ENCODE data around the gene TRPC6. TPM values are rescaled to one million over a fixed set of nuclear protein-coding genes. Genes with fewer than 3 reads are reported as not detected.

The TRPC6 gene
- total and polyA plus RNA-seq, 4 donors = 0.03 to 1.5 (median 0.17) TPM; not detected in 1

DNA sequence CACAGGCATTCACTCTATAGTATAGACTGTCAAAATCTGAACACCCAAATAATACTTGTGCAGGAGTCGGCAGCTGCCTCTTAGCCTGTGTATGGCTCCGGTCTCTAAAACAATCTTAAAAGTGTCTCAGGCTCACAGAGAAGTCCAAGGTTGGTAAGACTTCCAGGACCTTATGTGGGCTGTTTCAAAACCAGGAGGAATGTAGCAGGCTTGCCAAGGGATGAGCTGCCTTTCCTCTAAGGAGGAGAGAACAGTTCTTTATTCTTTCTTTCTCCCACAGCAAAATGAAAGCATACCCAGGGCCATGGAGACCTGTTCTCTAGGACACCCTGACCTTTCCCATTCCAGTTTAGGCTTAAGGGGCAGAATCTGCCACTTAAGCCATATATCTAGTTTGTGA lies 176.5 kb downstream of the TRPC6 start (continued):
- no peak for TF ChIP-seq ZBTB33 (IDR thresholded peaks at IDR 0.05)
- TF ChIP-seq ATF3 (IDR thresholded peaks at IDR 0.05) = no peak
- TF ChIP-seq FOXA2 (IDR thresholded peaks at IDR 0.05) = no peak
- TF ChIP-seq, protein P1, sequence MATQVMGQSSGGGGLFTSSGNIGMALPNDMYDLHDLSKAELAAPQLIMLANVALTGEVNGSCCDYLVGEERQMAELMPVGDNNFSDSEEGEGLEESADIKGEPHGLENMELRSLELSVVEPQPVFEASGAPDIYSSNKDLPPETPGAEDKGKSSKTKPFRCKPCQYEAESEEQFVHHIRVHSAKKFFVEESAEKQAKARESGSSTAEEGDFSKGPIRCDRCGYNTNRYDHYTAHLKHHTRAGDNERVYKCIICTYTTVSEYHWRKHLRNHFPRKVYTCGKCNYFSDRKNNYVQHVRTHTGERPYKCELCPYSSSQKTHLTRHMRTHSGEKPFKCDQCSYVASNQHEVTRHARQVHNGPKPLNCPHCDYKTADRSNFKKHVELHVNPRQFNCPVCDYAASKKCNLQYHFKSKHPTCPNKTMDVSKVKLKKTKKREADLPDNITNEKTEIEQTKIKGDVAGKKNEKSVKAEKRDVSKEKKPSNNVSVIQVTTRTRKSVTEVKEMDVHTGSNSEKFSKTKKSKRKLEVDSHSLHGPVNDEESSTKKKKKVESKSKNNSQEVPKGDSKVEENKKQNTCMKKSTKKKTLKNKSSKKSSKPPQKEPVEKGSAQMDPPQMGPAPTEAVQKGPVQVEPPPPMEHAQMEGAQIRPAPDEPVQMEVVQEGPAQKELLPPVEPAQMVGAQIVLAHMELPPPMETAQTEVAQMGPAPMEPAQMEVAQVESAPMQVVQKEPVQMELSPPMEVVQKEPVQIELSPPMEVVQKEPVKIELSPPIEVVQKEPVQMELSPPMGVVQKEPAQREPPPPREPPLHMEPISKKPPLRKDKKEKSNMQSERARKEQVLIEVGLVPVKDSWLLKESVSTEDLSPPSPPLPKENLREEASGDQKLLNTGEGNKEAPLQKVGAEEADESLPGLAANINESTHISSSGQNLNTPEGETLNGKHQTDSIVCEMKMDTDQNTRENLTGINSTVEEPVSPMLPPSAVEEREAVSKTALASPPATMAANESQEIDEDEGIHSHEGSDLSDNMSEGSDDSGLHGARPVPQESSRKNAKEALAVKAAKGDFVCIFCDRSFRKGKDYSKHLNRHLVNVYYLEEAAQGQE (IDR thresholded peaks at IDR 0.05) = no peak

Small RNA genes lying within 50 kb of the gene (small RNA-seq; reads per million reads assigned to genes)
- gene MIR3920 = not detected
